ENCODE results near the gene ACOT13.
"Not testable (repeated sequence)": the region's sequence is repeated elsewhere in the genome, so short reads cannot be mapped to it uniquely, and the experiment has no call there.

The ACOT13 gene

DNA sequence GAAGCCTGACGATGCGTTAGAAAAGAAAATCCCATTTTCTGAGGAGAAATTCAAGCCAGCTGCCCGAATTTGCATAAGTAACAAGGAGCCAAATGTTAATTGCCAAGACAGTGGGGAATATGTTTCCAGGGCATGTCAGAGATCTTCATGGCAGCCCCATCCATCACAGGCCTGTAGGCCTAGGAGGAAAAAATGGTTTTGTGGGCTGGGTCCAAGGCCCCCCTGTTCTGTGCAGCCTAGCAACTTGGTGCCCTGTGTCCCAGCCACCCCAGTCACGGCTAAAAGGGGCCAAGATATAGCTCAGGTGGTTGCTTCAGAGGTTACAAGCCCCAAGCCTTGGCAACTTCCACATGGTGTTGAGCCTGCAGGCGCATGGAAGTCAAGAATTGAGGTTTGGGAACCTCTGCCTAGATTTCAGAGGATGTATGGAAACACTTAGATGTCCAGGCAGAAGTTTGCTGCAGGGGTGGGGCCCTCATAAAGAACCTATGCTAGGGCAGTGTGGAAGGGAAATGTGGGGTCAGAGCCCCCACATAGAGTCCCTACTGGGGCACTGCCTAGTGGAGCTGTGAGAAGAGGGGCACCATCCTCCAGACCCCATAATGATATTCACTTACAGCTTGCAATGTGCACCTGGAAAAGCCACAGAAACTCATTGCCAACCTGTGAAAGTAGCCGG, 64.7 kb downstream of the ACOT13 start:
- not testable (repeated sequence) for FAIRE-seq

DNA sequence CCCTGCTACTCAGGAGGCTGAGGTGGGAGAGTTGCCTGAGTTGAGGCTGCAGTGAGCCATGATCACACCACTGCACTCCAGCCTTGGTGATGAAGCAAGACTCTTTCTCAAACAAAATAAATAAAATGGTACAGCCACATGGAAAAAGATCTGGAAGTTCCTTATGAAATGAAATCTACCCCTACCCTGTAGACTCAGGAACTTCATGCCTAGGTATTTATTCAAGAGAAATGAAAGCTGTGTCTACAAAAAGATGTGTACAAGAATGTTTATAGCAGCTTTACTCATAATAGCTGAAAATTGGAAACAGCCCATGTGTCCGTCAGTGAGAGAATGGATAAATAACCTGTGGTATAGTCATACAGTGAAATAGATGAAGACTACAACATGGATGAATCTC, 67.3 kb downstream of the ACOT13 start:
- FAIRE-seq, result no peak

DNA sequence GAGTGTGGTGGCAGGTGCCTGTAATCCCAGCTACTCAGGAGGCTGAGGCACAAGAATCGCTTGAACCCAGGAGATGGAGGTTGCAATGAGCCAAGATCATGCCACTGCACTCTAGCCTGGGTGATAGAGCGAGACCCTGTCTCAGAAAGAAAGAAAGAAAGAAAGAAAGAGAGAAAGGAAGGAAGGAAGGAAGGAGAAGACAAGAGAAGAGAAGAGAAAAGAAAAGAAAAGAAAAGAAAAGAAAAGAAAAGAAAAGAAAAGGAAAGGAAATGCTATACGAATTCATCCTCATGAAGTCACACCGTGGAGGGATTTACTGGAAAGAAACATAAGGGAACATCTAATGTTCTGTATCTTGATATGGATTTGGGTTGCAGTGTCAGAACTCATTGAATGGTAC, 67.8 kb downstream of the ACOT13 start:
- FAIRE-seq, result not testable (repeated sequence)

DNA sequence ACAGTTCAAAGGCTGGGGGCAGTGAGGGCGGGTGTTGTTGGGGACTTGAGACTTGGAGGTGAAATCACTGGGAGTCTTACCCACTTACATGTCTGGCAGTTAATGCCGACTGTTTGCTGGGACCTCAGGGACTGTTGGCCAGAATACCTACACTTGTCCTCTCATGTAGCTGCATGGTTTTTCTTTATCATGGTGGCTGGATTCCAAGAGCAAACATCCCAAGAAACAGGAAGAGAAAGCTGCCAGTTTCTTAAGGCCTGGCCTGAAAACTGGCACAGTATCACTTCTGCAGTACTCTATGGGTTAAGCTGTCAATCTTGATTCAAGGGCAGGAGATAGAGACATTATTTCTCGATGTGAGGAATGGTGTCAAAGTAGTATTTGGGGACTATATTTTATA, 71.9 kb downstream of the ACOT13 start:
- FAIRE-seq, result no peak

DNA sequence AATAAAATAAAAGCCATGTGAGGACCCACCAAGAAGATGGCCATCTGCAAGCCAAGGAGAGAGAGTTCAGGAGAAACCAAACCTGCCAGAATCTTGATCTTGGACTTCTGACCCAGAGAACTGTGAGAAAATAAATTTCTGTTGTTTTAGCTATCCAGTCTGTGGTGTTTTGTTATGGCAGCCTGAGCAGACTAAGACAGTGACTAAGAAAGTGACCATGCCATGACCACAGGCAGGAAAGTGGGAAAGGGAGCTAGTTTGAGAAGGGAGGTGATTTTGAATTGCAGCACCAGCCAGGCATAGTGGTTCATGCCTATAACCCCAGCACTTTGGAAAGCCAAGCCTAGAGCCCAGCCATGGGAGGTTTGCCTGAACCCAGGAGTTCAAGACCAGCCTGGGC, 74.0 kb downstream of the ACOT13 start:
- no peak for FAIRE-seq

DNA sequence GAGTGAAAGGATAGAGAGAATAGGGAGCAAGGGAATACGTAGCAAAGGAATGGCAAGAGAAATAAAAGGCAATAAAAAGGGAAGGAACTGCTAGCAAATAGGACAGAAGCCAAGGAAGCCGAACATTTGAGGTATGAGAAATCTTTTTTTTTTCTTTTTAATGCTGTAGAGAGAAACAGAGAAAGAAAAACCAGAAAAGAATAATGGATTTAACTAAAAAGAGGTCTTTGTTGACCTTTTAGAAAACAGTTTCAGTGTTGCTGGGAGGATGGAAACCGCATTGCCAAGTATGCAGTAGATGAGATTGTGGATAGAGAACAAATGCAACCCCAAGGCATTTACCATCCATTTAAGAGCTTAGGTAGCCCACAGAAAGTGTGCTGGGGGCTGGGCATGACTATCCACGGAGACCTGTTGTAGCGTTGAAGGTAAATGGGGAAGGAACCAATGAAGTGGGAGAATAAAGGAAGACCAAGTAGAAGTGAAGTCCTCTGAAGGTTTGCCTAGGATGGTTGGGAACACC, 75.4 kb downstream of the ACOT13 start:
- FAIRE-seq, result no peak

DNA sequence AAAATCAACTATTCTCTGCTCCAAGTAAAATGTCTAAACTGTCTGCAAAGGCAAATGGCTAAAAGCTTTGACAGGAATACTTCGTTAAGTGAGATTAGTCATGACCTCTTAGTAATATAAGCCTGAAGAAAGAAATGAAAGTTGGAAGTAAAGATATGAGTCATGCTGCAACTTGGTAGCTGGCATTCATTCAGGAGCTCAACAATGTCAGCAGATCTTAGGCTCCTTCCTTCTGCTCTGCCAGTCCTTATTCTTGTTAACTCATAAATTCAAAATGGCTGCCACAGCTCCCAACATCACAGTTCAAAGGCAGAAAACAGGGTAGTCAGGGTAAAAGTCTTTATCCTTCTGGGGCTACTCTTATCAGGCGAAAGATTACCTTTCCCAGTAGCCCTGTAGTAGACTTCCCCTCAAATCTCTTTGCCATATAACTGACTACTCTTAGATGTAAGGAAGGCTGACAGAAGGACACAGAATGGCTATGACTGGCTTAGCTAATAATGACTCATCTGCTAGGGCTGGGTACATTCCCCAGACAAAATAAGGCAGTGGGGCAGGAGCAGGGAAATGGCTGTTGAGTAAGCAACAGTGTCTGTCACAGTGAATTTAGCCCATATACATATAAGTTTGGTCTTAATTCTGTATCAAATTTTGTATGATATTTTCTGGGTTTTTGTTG, 76.5 kb downstream of the ACOT13 start:
- FAIRE-seq, result no peak

DNA sequence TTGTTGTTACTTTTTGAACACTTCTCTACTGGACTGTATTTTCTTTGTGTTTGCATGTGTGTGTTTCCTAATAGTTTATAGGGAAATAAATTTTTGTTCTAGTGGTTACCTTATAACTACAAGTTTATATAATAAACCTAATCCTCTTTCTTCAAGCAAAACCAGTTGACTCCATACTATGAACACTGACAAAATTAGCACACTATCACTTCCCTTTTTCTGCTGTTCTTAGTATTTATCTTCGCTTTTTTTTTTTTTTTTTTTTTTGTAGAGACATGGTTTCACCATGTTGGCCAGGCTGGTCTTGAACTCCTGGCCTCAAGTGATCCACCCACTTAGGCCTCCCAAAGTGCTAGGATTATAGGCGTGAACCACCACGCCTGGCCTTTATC, 77.1 kb downstream of the ACOT13 start:
- FAIRE-seq, result no peak

DNA sequence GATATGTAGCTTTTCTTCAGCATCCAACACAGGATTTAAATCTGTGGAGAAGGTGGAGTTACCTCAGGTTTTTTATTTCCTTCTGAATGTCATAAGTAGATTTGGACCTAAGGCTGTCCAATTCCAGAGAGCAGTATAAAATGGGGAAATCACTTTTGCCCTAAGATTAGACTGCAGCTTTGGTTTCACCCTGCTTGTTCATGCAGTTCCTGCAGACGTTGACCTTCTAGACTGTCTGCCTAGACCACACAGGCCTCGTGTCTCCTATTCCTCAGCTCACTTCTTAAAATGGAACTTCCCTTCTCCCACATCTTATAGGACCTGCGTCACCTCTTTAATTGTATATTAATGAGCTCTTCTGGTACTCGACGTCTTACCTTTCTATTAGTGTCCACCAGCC, 78.0 kb downstream of the ACOT13 start:
- no peak for FAIRE-seq

DNA sequence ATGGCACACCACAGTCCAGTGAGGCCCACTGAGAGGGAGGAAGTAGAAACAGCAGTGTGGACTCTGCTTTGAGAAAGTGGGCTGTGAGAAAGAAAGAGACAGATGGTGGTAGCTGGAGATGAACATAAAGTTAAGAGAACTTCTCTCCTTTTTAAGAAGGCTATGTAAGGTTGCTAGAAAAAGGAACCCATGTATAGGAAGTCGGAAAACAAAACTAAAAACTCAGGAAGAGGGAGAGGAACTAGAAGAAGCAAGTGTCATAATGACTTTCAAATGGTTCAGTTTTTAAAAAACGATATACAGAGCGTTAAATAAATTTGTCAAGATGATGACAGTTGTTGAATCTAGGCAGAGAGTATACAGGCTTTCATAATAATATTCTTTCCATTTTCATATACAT, 82.4 kb downstream of the ACOT13 start:
- no peak for FAIRE-seq

DNA sequence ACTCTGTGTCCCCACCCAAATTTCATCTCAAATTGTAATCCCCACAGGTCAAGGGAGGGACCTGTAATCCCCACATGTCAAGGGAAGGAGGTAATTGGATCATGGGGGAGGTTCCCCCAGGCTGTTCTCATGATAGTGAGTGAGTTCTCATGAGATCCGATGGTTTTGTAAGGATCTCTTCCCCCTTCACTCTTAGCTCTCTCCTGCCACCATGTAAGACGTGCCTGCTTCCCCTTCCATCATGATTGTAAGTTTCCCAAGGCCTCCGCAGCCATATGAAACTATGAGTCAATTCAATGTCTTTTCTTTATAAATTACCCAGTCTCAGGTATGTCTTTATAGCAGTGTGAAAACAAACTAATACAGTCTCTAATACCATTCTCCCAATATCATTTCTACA, 84.0 kb downstream of the ACOT13 start:
- FAIRE-seq, result not testable (repeated sequence)

DNA sequence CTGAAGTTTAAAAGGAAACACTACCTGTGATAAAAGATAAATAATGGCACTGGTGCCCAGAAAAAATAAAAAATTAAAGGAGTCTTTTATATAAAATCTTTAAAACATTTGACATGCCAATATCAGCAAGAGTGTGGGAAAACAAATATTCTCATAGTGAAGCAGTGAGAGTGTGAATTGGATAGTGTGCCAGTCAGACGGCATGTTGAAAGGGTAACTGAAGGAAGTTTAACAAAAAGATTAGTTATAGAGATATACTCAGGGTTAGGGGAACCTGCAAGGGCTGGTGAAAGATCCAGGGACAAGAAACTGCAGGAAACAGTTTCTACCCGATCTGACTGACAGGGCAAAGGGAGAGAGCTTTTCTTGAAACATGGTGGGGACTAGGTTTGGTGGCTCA, 85.6 kb downstream of the ACOT13 start:
- FAIRE-seq, result no peak

DNA sequence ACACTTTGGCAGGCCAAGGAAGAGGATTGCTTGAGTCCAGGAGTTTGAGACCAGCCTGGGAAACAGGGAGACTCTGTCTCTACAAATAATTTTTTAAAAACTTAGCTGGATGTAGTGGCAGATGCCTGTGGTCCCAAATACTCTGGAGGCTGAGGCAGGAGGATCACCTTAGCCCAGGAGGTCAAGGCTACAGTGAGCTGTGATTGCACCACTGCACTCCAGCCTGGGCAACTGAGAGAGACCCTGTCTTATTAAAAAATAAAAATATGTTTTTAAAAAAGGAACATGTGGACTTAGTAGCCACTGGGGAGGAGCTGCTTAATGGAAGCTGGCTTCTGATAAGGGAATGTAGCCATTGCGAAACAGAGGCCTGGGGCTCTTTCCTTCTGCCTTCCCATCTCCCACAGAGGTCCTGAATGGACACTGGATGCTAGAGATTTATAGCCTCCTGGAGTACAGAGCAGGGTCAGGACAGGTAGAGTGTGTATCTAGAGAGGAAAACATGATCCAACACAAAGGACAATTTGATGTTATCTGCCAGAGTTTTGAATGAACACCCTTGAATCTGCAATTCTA, 86.1 kb downstream of the ACOT13 start:
- no peak for FAIRE-seq

DNA sequence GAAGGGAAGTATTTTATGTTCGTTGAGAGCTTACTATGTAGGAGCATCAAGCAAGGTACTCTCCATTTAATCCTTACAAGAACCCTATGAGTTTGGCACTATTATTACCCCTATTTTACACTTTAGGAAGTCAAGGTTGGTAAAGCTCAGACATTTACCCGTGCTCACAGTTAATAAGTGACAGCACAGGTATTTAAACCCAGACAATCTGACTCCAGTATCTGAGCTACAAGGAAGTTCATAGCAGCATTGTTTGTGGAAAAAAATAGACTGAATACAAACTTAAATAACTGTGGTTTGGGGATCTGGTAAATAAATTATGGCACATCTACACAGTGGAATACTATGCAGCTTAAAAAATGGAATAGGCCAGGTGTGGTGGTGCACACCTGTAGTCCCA, 86.7 kb downstream of the ACOT13 start:
- no peak for FAIRE-seq

DNA sequence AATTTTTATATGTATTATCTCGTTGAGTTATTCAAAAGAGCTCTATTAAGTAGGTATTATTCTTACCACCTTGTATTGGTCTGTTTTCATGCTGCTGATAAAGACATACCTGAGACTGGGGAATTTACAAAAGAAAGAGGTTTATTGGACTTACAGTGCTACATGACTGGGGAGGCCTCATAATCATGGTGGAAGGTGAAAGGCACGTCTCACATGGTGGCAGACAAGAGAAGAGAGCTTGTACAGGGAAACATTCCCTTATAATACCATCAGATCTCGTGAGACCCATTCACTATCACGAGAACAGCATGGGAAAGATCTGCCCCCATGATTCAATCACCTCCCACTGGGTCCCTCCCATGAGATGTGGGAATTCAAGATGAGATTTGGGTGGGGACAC, 87.5 kb downstream of the ACOT13 start:
- FAIRE-seq, result not testable (repeated sequence)
